ENCODE results near the gene HS1BP3. TPM values are rescaled to one million over a fixed set of nuclear protein-coding genes. Genes with fewer than 3 reads are reported as not detected.
A peak's percentile ranks its signal among the peaks of the same experiment; 100 is the strongest.

The HS1BP3 gene, protein sequence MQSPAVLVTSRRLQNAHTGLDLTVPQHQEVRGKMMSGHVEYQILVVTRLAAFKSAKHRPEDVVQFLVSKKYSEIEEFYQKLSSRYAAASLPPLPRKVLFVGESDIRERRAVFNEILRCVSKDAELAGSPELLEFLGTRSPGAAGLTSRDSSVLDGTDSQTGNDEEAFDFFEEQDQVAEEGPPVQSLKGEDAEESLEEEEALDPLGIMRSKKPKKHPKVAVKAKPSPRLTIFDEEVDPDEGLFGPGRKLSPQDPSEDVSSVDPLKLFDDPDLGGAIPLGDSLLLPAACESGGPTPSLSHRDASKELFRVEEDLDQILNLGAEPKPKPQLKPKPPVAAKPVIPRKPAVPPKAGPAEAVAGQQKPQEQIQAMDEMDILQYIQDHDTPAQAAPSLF
- 33.6 TPM for total RNA-seq (ENCODE audit: unreplicated experiment)
- long read RNA-seq, full-length matches to known transcripts, result 4 of 13 reads
- long read RNA-seq, partial matches to known transcripts, result 4 of 13 reads
- long read RNA-seq, other reads (novel, unspliced or antisense), result 5 of 13 reads

DNA sequence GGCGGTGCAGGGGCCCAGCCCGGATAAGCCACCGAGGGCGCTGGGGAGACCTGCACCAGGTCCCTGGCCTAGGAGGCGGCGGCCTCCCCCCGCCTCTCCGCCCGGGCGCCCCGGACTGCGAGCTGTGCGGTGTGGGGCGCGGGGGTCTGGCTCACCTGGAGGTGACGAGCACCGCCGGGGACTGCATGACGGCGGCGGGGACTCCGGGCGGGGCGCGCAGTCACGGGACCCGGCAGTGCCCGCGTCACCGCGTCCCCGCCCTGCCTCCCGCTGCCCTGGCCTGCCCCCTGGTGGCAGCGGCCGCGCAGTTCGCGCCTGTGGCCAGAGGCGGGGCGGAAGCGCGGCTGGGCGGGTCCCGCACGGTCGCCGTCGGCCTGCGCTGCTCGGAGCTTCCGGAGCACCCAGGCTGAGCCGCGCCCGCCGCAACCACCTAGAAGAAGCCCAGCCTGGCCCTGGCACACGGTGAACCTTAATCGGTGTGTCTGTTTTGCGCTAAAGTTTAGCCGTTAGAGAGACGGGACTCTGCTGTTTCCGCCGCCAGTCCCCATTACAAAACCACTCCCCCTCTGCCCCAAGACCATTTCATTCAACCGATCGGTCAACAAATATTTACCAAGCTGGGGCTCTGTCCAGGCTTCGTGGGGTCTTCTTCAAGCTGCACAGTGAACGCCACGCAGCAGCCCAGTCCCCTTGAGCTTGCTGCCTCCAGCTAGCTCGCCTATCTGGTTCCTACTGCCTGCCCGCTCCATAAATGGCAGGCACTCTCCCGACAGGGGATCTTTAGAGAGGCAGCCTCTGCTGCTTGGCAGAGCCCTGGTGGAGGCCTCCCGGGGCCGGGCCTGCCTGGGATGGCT, at the start of gene HS1BP3:
Gene HS1BP3, minus strand, starts transcription at position 222 of the 854 bp plus-strand sequence. Its CDS starts 35 bp downstream, at position 187.
- peak within 1 kb of the TSS; percentile 96 for H3K27ac Mint-ChIP-seq (ENCODE audit: unreplicated experiment)
- H3K4me1 Mint-ChIP-seq (ENCODE audit: unreplicated experiment), result peaks cover 41% of the 10 kb centered on the region
- H3K36me3 Mint-ChIP-seq (ENCODE audit: low read depth, unreplicated experiment), result peaks cover 17% of the 10 kb centered on the region
- H3K27me3 Mint-ChIP-seq (ENCODE audit: unreplicated experiment), result peaks cover 21% of the 10 kb centered on the region
- DNase-seq (ENCODE audit: low spot score), result peak; percentile 94
- no peaks in the 10 kb centered on the region for H3K9me3 Mint-ChIP-seq (ENCODE audit: unreplicated experiment)
- peak within 1 kb of the TSS; percentile 95 for H3K4me3 Mint-ChIP-seq (ENCODE audit: unreplicated experiment)
- TF ChIP-seq, protein P1, sequence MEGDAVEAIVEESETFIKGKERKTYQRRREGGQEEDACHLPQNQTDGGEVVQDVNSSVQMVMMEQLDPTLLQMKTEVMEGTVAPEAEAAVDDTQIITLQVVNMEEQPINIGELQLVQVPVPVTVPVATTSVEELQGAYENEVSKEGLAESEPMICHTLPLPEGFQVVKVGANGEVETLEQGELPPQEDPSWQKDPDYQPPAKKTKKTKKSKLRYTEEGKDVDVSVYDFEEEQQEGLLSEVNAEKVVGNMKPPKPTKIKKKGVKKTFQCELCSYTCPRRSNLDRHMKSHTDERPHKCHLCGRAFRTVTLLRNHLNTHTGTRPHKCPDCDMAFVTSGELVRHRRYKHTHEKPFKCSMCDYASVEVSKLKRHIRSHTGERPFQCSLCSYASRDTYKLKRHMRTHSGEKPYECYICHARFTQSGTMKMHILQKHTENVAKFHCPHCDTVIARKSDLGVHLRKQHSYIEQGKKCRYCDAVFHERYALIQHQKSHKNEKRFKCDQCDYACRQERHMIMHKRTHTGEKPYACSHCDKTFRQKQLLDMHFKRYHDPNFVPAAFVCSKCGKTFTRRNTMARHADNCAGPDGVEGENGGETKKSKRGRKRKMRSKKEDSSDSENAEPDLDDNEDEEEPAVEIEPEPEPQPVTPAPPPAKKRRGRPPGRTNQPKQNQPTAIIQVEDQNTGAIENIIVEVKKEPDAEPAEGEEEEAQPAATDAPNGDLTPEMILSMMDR (IDR thresholded peaks at IDR 0.05; ENCODE audit: unreplicated experiment), result peak; percentile 98

DNA sequence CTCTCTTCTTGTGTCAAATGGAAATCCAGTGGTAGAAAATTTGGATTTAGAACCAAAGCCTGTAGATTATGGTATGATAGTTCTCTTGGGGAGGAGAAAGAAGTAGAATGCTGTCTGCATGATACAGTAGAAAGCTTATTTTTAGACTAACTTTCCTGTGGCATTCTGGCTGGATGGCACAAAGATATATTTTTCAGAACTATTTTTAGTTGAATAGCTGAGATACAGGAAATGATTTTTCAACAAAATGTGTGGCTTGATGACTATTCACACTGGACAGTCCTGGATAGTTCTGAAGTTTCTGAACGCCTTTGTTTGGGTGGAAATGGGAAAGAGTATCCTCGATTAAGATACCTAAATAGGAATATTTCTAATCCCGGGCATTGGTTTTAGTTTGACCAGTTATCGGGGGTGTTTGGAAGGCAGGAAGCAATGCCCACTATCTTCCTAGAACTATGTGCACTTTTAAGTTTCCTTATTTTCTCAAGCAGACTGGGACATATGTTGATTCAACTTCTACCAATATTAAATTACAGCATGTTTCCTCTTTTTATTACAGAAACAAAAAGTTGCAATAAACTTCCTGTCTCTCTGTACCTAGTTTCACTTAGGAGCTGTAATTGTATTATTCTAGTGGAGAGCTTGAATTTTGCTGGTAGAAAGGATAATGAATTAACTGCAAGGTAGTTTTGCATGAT, 48.2 kb upstream of the HS1BP3 start:
- Mint-ChIP-seq H3K27ac (ENCODE audit: unreplicated experiment) (no peak overlapping the region), H3K36me3 (ENCODE audit: low read depth, unreplicated experiment) (peaks cover 4% of the 10 kb centered on the region), H3K27me3 (ENCODE audit: unreplicated experiment) (no peaks in the 10 kb centered on the region), H3K4me1 (ENCODE audit: unreplicated experiment) (peaks cover 10% of the 10 kb centered on the region), H3K9me3 (ENCODE audit: unreplicated experiment) (no peaks in the 10 kb centered on the region), H3K4me3 (ENCODE audit: unreplicated experiment) (no peak overlapping the region)
- TF ChIP-seq, protein P1 (IDR thresholded peaks at IDR 0.05; ENCODE audit: unreplicated experiment), result no peak
- DNase-seq (ENCODE audit: low spot score), result no peak

DNA sequence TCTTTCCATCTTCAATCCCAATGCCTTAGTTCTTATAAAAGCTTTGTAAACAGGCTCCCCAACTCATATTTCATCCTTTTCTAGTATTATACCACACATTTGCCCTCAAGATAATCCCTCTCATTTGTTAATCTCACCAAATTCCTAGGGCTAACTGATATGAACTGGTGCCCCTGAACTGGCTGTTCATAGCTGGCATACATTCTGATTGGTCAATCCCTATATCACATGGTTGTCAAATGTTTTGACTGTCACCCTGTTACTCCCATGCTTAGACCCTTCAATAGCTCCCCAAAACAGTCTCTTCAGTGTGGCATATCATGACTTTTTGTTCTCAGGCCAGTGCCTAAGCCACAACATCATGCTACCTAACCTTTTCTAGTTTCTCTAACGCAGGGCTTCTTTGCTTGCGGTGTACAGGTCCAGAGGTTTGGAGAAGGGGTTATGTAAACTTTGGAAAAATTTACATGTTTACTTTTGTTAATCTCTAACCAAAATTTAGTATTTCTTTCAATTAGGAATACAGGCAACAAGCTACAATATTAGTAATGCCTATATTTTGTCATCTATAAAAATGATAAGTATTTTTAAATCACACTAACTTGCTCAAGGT, 46.5 kb upstream of the HS1BP3 start:
- Mint-ChIP-seq H3K27ac (ENCODE audit: unreplicated experiment) (no peak overlapping the region), H3K4me3 (ENCODE audit: unreplicated experiment) (no peak overlapping the region), H3K27me3 (ENCODE audit: unreplicated experiment) (no peaks in the 10 kb centered on the region), H3K36me3 (ENCODE audit: low read depth, unreplicated experiment) (peaks cover 4% of the 10 kb centered on the region), H3K4me1 (ENCODE audit: unreplicated experiment) (peaks cover 10% of the 10 kb centered on the region), H3K9me3 (ENCODE audit: unreplicated experiment) (no peaks in the 10 kb centered on the region)
- TF ChIP-seq, protein P1 (IDR thresholded peaks at IDR 0.05; ENCODE audit: unreplicated experiment), result no peak
- no peak for DNase-seq (ENCODE audit: low spot score)

DNA sequence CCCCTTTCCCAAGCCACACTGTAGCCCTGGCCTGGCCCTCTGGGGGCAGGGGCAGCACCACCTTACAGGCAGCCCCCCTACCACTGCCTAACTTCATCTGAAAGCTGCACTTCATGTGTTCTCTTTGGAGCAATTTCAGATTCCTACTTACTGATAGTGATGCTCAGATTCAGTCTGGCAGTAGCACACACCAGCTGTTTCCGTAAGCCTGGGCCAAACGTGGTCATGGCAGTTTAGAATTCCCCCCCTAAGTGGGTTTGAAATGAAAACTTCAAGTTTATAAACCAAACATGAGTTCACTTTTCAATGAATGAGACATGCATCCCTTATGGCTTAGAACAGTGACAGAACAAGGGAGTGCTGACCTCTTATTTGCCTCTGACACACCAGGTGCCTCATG, 45.5 kb upstream of the HS1BP3 start:
- peaks cover 16% of the 10 kb centered on the region for H3K4me1 Mint-ChIP-seq (ENCODE audit: unreplicated experiment)
- no peak overlapping the region for H3K27ac Mint-ChIP-seq (ENCODE audit: unreplicated experiment)
- no peaks in the 10 kb centered on the region for H3K27me3 Mint-ChIP-seq (ENCODE audit: unreplicated experiment)
- H3K9me3 Mint-ChIP-seq (ENCODE audit: unreplicated experiment), result no peaks in the 10 kb centered on the region
- H3K4me3 Mint-ChIP-seq (ENCODE audit: unreplicated experiment), result no peak overlapping the region
- H3K36me3 Mint-ChIP-seq (ENCODE audit: low read depth, unreplicated experiment), result peaks cover 4% of the 10 kb centered on the region
- TF ChIP-seq, protein P1 (IDR thresholded peaks at IDR 0.05; ENCODE audit: unreplicated experiment), result no peak
- no peak for DNase-seq (ENCODE audit: low spot score)

All from endothelial cell (in vitro differentiated cells).